B cell (primary cell): ENCODE data around the gene PPIH. TPM values are rescaled to one million over a fixed set of nuclear protein-coding genes. Genes with fewer than 3 reads are reported as not detected.
A peak's percentile ranks its signal among the peaks of the same experiment; 100 is the strongest.

Experiments used
- ATAC-seq: fragments of 200-7000 bp; cut with Tn5 transposase; one replicate; pipeline ENCODE4 v1.10.0; 2021; ENCODE audit warnings: low read depth, mild to moderate bottlenecking, moderate number of reproducible peaks, moderate library complexity
- CTCF ChIA-PET: fragments of 350-600 bp; sonication (Branson Sonifier 250); formaldehyde crosslinking; loops from one replicate; lab custom pipeline; 2021; ENCODE audit warnings: antibody characterized with exemption, inconsistent platforms; lab: Charles Lee
- POLR2A ChIA-PET: fragments of 350-600 bp; sonication (Branson Sonifier 250); formaldehyde crosslinking; loops from one replicate; lab custom pipeline; 2021; ENCODE audit warnings: antibody characterized with exemption; lab: Charles Lee
- DNase-seq: peaks from one replicate; pipeline ENCODE4 v3.0.0; 2013
- H2AFZ ChIP-seq: 2 replicates; pipeline ENCODE4 v1.6.1; 2012; ENCODE audit warnings: mild to moderate bottlenecking, low read depth, low read length; ENCODE audit not compliant: insufficient read depth, poor library complexity, severe bottlenecking
- H3K27ac ChIP-seq, 2 donors: 1 replicate in 1 of 2; 2 replicates in 1 of 2; pipeline ENCODE4 v1.5.1; 2012 to 2013; ENCODE audit warnings: low read length in 2 of 2, mild to moderate bottlenecking in 2 of 2, moderate library complexity in 1 of 2
- H3K27me3 ChIP-seq, 4 experiments: fragments of 200-600 bp in 1 of 4; sonication (generic) in 1 of 4; replicated peaks in 1 of 4; 1 replicate in 2 of 4; 2 replicates in 2 of 4; pipeline versions ENCODE4 v1.6.1 to v1.7.0; 2013 to 2016; ENCODE audit warnings: low read length in 3 of 4, mild to moderate bottlenecking in 2 of 4, mixed read lengths in 1 of 4, moderate library complexity in 1 of 4; ENCODE audit not compliant: insufficient read depth in 4 of 4, control insufficient read depth in 3 of 4; ENCODE audit errors: control extremely low read depth in 1 of 4
- H3K36me3 ChIP-seq, 2 experiments: replicated peaks in 1 of 2; 1 replicate in 1 of 2; 2 replicates in 1 of 2; pipeline versions ENCODE4 v1.6.1 to v1.7.1; 2013; ENCODE audit warnings: low read length in 1 of 2; ENCODE audit not compliant: insufficient read depth in 2 of 2, control insufficient read depth in 1 of 2; ENCODE audit errors: control extremely low read depth in 1 of 2, extremely low read depth in 1 of 2
- H3K4me1 ChIP-seq, 2 donors: fragments of 200-600 bp in 1 of 2; sonication (generic) in 1 of 2; 1 replicate in 1 of 2; 2 replicates in 1 of 2; pipeline versions ENCODE4 v1.5.1 to v1.6.1; 2013 to 2017; ENCODE audit warnings: low read length in 2 of 2; ENCODE audit not compliant: control insufficient read depth in 2 of 2, insufficient read depth in 2 of 2
- H3K4me2 ChIP-seq: replicated peaks from 2 replicates; pipeline ENCODE3; 2012; ENCODE audit warnings: mild to moderate bottlenecking, low read depth, low read length; ENCODE audit not compliant: poor library complexity, severe bottlenecking
- H3K4me3 ChIP-seq, 5 experiments: fragments of 200-600 bp in 1 of 5; sonication (generic) in 1 of 5; 1 replicate in 3 of 5; 2 replicates in 2 of 5; pipeline versions ENCODE4 v1.5.1 to v1.7.0; 2011 to 2016; ENCODE audit warnings: low read length in 4 of 5, mild to moderate bottlenecking in 4 of 5, low read depth in 2 of 5, control low read depth in 1 of 5, moderate library complexity in 1 of 5; ENCODE audit not compliant: insufficient read depth in 1 of 5; ENCODE audit errors: control extremely low read depth in 1 of 5, extremely low read depth in 1 of 5
- H3K79me2 ChIP-seq: fragments of 200-600 bp; sonication (generic); one replicate; pipeline ENCODE4 v1.6.0; 2016; ENCODE audit warnings: low read length; ENCODE audit not compliant: control insufficient read depth, insufficient read depth
- H3K9ac ChIP-seq: fragments of 200-600 bp; sonication (generic); 2 replicates; pipeline ENCODE4 v1.6.1; 2017; ENCODE audit warnings: mild to moderate bottlenecking, low read length, moderate library complexity
- H3K9me3 ChIP-seq, 3 donors: one replicate each; pipeline versions ENCODE4 v1.6.1 to v1.7.1; 2013; ENCODE audit warnings: low read length in 2 of 3; ENCODE audit not compliant: control insufficient read depth in 2 of 3, insufficient read depth in 1 of 3; ENCODE audit errors: control extremely low read depth in 1 of 3
- H4K20me1 ChIP-seq: 2 replicates; pipeline ENCODE4 v1.6.0; 2012; ENCODE audit warnings: mild to moderate bottlenecking, low read length; ENCODE audit not compliant: insufficient read depth, control insufficient read depth, poor library complexity, severe bottlenecking
- H3K27ac Mint-ChIP-seq: one replicate; pipeline ENCODE4 v1.8.0; 2021; ENCODE audit warnings: mixed read lengths
- H3K27me3 Mint-ChIP-seq: one replicate; pipeline ENCODE4 v1.8.0; 2021; ENCODE audit warnings: mixed read lengths
- H3K4me1 Mint-ChIP-seq: one replicate; pipeline ENCODE4 v1.8.0; 2021; ENCODE audit warnings: mixed read lengths
- H3K4me3 Mint-ChIP-seq: one replicate; pipeline ENCODE4 v1.8.0; 2021; ENCODE audit warnings: mixed read lengths
- H3K9me3 Mint-ChIP-seq: one replicate; pipeline ENCODE4 v1.8.0; 2022; ENCODE audit warnings: mixed read lengths; ENCODE audit not compliant: insufficient read depth
- CTCF ChIP-seq: fragments of 200-600 bp; IDR thresholded peaks from one replicate; pipeline ENCODE4 v1.8.0; 2022; ENCODE audit warnings: antibody characterized with exemption, mild to moderate bottlenecking
- EZH2 ChIP-seq: IDR thresholded peaks from 2 replicates; pipeline ENCODE4 v1.6.1; 2012; ENCODE audit warnings: borderline replicate concordance, low read depth, mild to moderate bottlenecking, moderate library complexity, low read length; ENCODE audit not compliant: insufficient read depth, poor library complexity, severe bottlenecking
- WGBS: methylation state at CpG from one replicate; pipeline ENCODE4 v1.1.5; 2013; ENCODE audit warnings: missing lambda C conversion rate; ENCODE audit not compliant: insufficient coverage; 5-methylcytosine and 5-hydroxymethylcytosine counted together
- intact Hi-C: fragments of 100-400 bp; cut with micrococcal nuclease; formaldehyde crosslinking; loops from one replicate; pipeline ENCODE4 v1.10.0; 2022
- polyA plus RNA-seq: library from polyadenylated mRNA; depleted of rRNA; stranded (reverse); fragments of >200 nt; gene quantifications from 2 replicates; pipeline ENCODE4 v1.2.3, GENCODE V29; 2012
- total RNA-seq, 2 donors: library from RNA; stranded (reverse); fragments of 120-200 nt in 1 of 2; gene quantifications; 1 replicate in 1 of 2; 2 replicates in 1 of 2; pipeline versions ENCODE4 v1.2.3 to v1.2.4, GENCODE V29; 2013 to 2022

PPIH gene
- total and polyA plus RNA-seq, 2 donors (not counting 1 experiment from before 2014, with no cell fraction given), result 42.4 to 50.3 TPM

GRCh38 chr1:42691157-42691498 lies 32.9 kb downstream of the PPIH start:
- ChIA-PET POLR2A (no interaction called here), CTCF (interaction anchor here (0.7 to 1.5 kb wide), 4 partner anchors 9 to 113 kb away, joined by 3 to 4 read pairs (median 3); partner anchors contain the start of genes C1orf50 and YBX1)
- Histone ChIP-seq H3K36me3 (peaks cover 9 to 55% of the 10 kb centered on the region in 2 experiments), H3K4me1 (peaks cover 54% of the 10 kb centered on the region in 2 donors), H3K4me2 (peak overlapping the region; percentile 11), H3K4me3 (no peak overlapping the region), H3K9me3 (no peaks in the 10 kb centered on the region), H2AFZ (no peak overlapping the region), H3K79me2 (peaks cover 100% of the 10 kb centered on the region), H3K27ac (no peak overlapping the region), H4K20me1 (peaks cover 99% of the 10 kb centered on the region), H3K27me3 (no peaks in the 10 kb centered on the region), H3K9ac (no peak overlapping the region)
- intact Hi-C loops, result loop anchor here (2.0 kb wide), 1 partner anchor 112 kb away; no protein-coding TSS in a partner anchor
- DNase-seq (no peak), ATAC-seq (no peak)
- Mint-ChIP-seq H3K4me3 (peak overlapping the region; percentile 4), H3K27me3 (no peaks in the 10 kb centered on the region), H3K9me3 (no peaks in the 10 kb centered on the region), H3K4me1 (peaks cover 72% of the 10 kb centered on the region), H3K27ac (peak overlapping the region; percentile 28)
- TF ChIP-seq EZH2 (no peak), CTCF (peak; percentile 1)
- no CpG with 5 or more reads among the region's 4 CpGs for WGBS

- no peak overlapping the region for H3K4me3 ChIP-seq
Measured at GRCh38 chr1:42692461-42692860, 34.2 kb downstream of the PPIH start.

More at GRCh38 chr1:42692461-42692860, 34.2 kb downstream of the PPIH start:
- no peak overlapping the region for H3K27ac Mint-ChIP-seq
- H3K36me3 ChIP-seq, result peaks cover 9 to 58% of the 10 kb centered on the region in 2 experiments
- no peak overlapping the region for H3K4me3 Mint-ChIP-seq
- POLR2A ChIA-PET, result no interaction called here
- peaks cover 97% of the 10 kb centered on the region for H4K20me1 ChIP-seq
- DNase-seq (no peak), ATAC-seq (no peak)
- no peak overlapping the region for H3K9ac ChIP-seq
- CTCF ChIA-PET, result interaction anchor here (0.6 to 1.4 kb wide), 2 partner anchors 10 to 17 kb away, joined by 3 to 4 read pairs; partner anchors contain the start of gene YBX1
- H3K79me2 ChIP-seq, result peaks cover 93% of the 10 kb centered on the region
- whole genome bisulfite sequencing, result 81% methylated on average over 4 of the region's 5 CpGs
- no peak overlapping the region for H2AFZ ChIP-seq
- H3K27ac ChIP-seq, result no peak overlapping the region
- TF ChIP-seq EZH2, result no peak
- no peak for TF ChIP-seq CTCF
- no peaks in the 10 kb centered on the region for H3K9me3 Mint-ChIP-seq
- H3K27me3 ChIP-seq, result no peaks in the 10 kb centered on the region
- H3K27me3 Mint-ChIP-seq, result no peaks in the 10 kb centered on the region
- intact Hi-C loops, result no loop called here
- H3K4me2 ChIP-seq, result no peak overlapping the region
- peaks cover 41 to 46% of the 10 kb centered on the region in 2 donors for H3K4me1 ChIP-seq
- no peaks in the 10 kb centered on the region for H3K9me3 ChIP-seq
- peaks cover 60% of the 10 kb centered on the region for H3K4me1 Mint-ChIP-seq
